ENCODE data around the gene CD160. TPM values are rescaled to one million over a fixed set of nuclear protein-coding genes. Genes with fewer than 3 reads are reported as not detected.

CD160 gene
- total RNA-seq, 1 donor from 2014 or later, result not detected

Other genes with a start within 250 kb of the CD160 start
- 17.6 and 25.7 TPM in 2 replicates for gene GPR89A, start 111.5 kb upstream of the CD160 start, total RNA-seq
- gene PDZK1, start 12.1 kb upstream of the CD160 start, total RNA-seq, result not detected in 2 replicates
- gene RNF115, start 104.6 kb downstream of the CD160 start, total RNA-seq, result 9.4 and 12.3 TPM in 2 replicates
- gene POLR3C, start 104.7 kb downstream of the CD160 start, total RNA-seq, result 23.6 and 28.9 TPM in 2 replicates
- gene NUDT17, start 126.1 kb downstream of the CD160 start, total RNA-seq, result 3.4 and 5.7 TPM in 2 replicates
- gene PIAS3, start 139.6 kb downstream of the CD160 start, total RNA-seq, result 28.8 and 37.5 TPM in 2 replicates
- 0.93 and 1.4 TPM in 2 replicates for gene ANKRD35, start 166.4 kb downstream of the CD160 start, total RNA-seq
- 4.9 and 5.3 TPM in 2 replicates for gene ITGA10, start 190.6 kb downstream of the CD160 start, total RNA-seq
- 30.0 and 32.7 TPM in 2 replicates for gene PEX11B, start 199.2 kb downstream of the CD160 start, total RNA-seq
- gene RBM8A, start 208.0 kb downstream of the CD160 start, total RNA-seq, result 153 and 164 TPM in 2 replicates
- 41.6 and 42.2 TPM in 2 replicates for gene LIX1L, start 238.5 kb downstream of the CD160 start, total RNA-seq
- gene ANKRD34A, start 245.1 kb downstream of the CD160 start, total RNA-seq, result 0.35 and 0.44 TPM in 2 replicates
- 13.4 and 18.7 TPM in 2 replicates for gene POLR3GL, start 245.2 kb downstream of the CD160 start, total RNA-seq

All from glomerular endothelial cell (primary cell).